Right atrium auricular region (tissue), 2 donors: ENCODE data around the gene MARCHF3. TPM values are rescaled to one million over a fixed set of nuclear protein-coding genes. Genes with fewer than 3 reads are reported as not detected.

ENCODE experiments used
- DNase-seq: peaks from one replicate; pipeline ENCODE4 v3.0.0-alpha.2; 2019; ENCODE audit warnings: low spot score
- H3K27ac ChIP-seq, 2 donors: fragments of 200-600 bp; sonication (generic); 1 replicate in 1 of 2; 2 replicates in 1 of 2; pipeline ENCODE4 v1.5.1; 2016 to 2019
- H3K27me3 ChIP-seq, 2 donors: fragments of 200-600 bp; sonication (generic); one replicate each; pipeline versions ENCODE4 v1.5.1 to v1.6.0; 2017 to 2019
- H3K36me3 ChIP-seq: fragments of 200-600 bp; sonication (generic); one replicate; pipeline ENCODE4 v1.5.1; 2016
- H3K4me1 ChIP-seq, 2 donors: fragments of 200-600 bp; sonication (generic); one replicate each; pipeline versions ENCODE4 v1.5.1 to v1.6.0; 2017 to 2019
- H3K4me3 ChIP-seq, 2 donors: fragments of 200-600 bp; sonication (generic); 1 replicate in 1 of 2; 2 replicates in 1 of 2; pipeline ENCODE4 v1.5.1; 2017 to 2019; ENCODE audit warnings: mild to moderate bottlenecking in 1 of 2, moderate library complexity in 1 of 2
- H3K9me3 ChIP-seq, 2 donors: fragments of 200-600 bp; sonication (generic); one replicate each; pipeline ENCODE4 v1.5.1; 2019
- total RNA-seq, 2 donors: library from RNA; depleted of rRNA; stranded (reverse); fragments of >200 nt; gene quantifications; one replicate each; pipeline ENCODE4 v1.1.0, GENCODE V29; 2016
- TF ChIP-seq, protein P1 (sequence below), 2 donors: fragments of 200-600 bp; sonication (generic); IDR thresholded peaks; one replicate each; pipeline ENCODE4 v1.5.1; 2019; ENCODE audit warnings: antibody characterized with exemption in 2 of 2

The MARCHF3 gene
- total RNA-seq, 2 donors from 2014 or later = 14.5 to 19.7 TPM

DNA sequence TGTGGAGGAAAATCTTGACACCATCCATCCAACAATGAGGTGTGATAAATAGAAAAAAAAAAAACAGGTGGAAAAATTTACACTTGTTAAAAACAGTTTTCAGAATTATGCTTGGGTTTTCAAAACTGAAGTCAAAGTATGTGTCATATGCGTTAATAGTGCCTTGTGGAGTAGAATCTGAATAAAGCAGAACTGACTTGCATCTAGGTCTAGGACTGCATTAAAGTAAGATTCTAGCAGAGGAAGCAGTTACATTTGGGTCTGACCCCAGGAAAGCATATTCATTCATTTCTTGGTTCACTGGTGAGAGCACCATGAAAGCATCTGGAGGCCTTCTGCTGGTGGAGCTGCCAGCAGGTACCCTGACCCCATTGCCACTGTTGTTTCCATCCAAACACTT is 89.0 kb downstream of the MARCHF3 start:
- no peak overlapping the region for H3K27ac ChIP-seq
- DNase-seq = no peak
- H3K9me3 ChIP-seq = no peaks in the 10 kb centered on the region
- no peaks in the 10 kb centered on the region for H3K27me3 ChIP-seq
- TF ChIP-seq, protein P1, sequence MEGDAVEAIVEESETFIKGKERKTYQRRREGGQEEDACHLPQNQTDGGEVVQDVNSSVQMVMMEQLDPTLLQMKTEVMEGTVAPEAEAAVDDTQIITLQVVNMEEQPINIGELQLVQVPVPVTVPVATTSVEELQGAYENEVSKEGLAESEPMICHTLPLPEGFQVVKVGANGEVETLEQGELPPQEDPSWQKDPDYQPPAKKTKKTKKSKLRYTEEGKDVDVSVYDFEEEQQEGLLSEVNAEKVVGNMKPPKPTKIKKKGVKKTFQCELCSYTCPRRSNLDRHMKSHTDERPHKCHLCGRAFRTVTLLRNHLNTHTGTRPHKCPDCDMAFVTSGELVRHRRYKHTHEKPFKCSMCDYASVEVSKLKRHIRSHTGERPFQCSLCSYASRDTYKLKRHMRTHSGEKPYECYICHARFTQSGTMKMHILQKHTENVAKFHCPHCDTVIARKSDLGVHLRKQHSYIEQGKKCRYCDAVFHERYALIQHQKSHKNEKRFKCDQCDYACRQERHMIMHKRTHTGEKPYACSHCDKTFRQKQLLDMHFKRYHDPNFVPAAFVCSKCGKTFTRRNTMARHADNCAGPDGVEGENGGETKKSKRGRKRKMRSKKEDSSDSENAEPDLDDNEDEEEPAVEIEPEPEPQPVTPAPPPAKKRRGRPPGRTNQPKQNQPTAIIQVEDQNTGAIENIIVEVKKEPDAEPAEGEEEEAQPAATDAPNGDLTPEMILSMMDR (IDR thresholded peaks at IDR 0.05) = no peak
- H3K4me3 ChIP-seq = no peak overlapping the region
- no peaks in the 10 kb centered on the region for H3K36me3 ChIP-seq
- peaks cover 0 to 11% of the 10 kb centered on the region in 2 donors for H3K4me1 ChIP-seq

- Histone ChIP-seq H3K27ac (no peak overlapping the region), H3K9me3 (no peaks in the 10 kb centered on the region)
- TF ChIP-seq, protein P1 (IDR thresholded peaks at IDR 0.05) = no peak
Measured at GRCh38 chr5:126939887-126940286, 90.5 kb downstream of the MARCHF3 start.

DNA sequence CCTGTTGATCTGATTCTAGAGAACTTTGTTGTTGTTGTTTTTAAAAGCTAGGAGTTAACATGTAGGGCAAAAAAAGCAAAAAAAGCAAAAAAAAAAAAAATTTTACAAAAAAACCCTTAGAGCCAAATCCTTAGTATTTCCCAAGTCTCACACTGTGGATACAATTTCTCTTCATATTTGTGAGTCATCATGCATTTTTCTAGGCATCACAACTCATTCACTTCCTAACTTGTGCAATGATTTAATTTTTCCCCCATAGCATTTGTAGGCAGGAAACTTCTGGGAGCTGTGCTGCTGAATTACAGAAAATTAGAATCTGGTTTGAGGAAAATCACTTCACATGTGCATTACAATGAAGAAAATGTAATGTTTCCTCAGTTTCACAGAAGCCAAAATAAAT is 91.9 kb downstream of the MARCHF3 start:
- no peak overlapping the region for H3K4me3 ChIP-seq
- TF ChIP-seq, protein P1 (IDR thresholded peaks at IDR 0.05) = no peak
- H3K27me3 ChIP-seq = no peaks in the 10 kb centered on the region
- H3K9me3 ChIP-seq = no peaks in the 10 kb centered on the region
- no peak overlapping the region for H3K27ac ChIP-seq
- DNase-seq = no peak
- H3K4me1 ChIP-seq = peaks cover 0 to 11% of the 10 kb centered on the region in 2 donors
- no peaks in the 10 kb centered on the region for H3K36me3 ChIP-seq

More at GRCh38 chr5:126939887-126940286, 90.5 kb downstream of the MARCHF3 start:
- H3K4me3 ChIP-seq = no peak overlapping the region
- no peaks in the 10 kb centered on the region for H3K27me3 ChIP-seq
- H3K4me1 ChIP-seq = peaks cover 0 to 11% of the 10 kb centered on the region in 2 donors
- no peak for DNase-seq
- no peaks in the 10 kb centered on the region for H3K36me3 ChIP-seq

DNA sequence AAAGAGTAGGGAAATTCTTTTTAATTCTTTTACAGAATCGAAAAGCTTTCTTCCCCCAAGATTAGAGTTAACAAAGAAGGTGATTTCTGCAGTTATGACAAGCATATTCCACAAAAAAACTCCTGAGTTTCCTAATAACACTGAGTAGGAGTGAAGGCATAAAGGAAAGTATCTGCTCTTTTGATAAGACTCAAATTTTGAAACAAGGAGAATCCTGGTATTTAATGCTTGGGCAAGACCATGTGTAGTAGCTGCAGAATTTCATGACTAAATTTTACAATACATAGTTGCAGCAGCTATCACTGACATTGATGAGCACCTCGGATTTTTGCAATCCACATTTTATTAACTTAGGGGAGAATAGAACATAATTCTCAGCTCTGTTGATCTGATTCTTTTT is 92.6 kb downstream of the MARCHF3 start:
- Histone ChIP-seq H3K27ac (no peak overlapping the region), H3K36me3 (no peaks in the 10 kb centered on the region), H3K9me3 (no peaks in the 10 kb centered on the region), H3K27me3 (no peaks in the 10 kb centered on the region), H3K4me3 (no peak overlapping the region), H3K4me1 (peaks cover 0 to 6% of the 10 kb centered on the region in 2 donors)
- DNase-seq = no peak
- TF ChIP-seq, protein P1 (IDR thresholded peaks at IDR 0.05) = no peak

- H3K27me3 ChIP-seq = no peaks in the 10 kb centered on the region
- no peaks in the 10 kb centered on the region for H3K4me1 ChIP-seq
- no peak overlapping the region for H3K4me3 ChIP-seq
- TF ChIP-seq, protein P1 (IDR thresholded peaks at IDR 0.05) = no peak
- H3K27ac ChIP-seq = no peak overlapping the region
- no peaks in the 10 kb centered on the region for H3K36me3 ChIP-seq
- no peaks in the 10 kb centered on the region for H3K9me3 ChIP-seq
- DNase-seq = no peak
Measured at GRCh38 chr5:126936775-126937418, 93.5 kb downstream of the MARCHF3 start.
